RWPE2 (cell line): ENCODE data around the gene TUBGCP3.

Experiments
- ATAC-seq: fragments of 200-7000 bp; cut with Tn5 transposase; 3 replicates; pipeline ENCODE4 v1.9.1; 2021; ENCODE audit warnings: low read depth
- DNase-seq: peaks from one replicate; pipeline ENCODE4 v3.0.0-alpha.2; 2020; ENCODE audit warnings: low spot score
- H3K27ac ChIP-seq: fragments of 450-650 bp; 2 replicates; pipeline ENCODE4 v1.5.1; 2017; ENCODE audit warnings: mild to moderate bottlenecking; ENCODE audit not compliant: poor library complexity, severe bottlenecking
- H3K27me3 ChIP-seq: fragments of 250-450 bp; sonication (Bioruptor Pico); 2 replicates; pipeline ENCODE4 v1.5.1; 2021; ENCODE audit warnings: mild to moderate bottlenecking, moderate library complexity; ENCODE audit not compliant: insufficient read depth, poor library complexity, severe bottlenecking
- H3K36me3 ChIP-seq: fragments of 250-450 bp; sonication (Bioruptor Pico); 2 replicates; pipeline ENCODE4 v1.5.1; 2020; ENCODE audit warnings: low read depth, mild to moderate bottlenecking, moderate library complexity
- H3K4me1 ChIP-seq: fragments of 250-450 bp; sonication (Bioruptor Pico); 2 replicates; pipeline ENCODE4 v1.5.1; 2021; ENCODE audit warnings: mild to moderate bottlenecking, moderate library complexity; ENCODE audit not compliant: insufficient read depth, poor library complexity, severe bottlenecking
- H3K4me3 ChIP-seq: fragments of 250-450 bp; sonication (Bioruptor Pico); 2 replicates; pipeline ENCODE4 v1.5.1; 2021; ENCODE audit warnings: mild to moderate bottlenecking, moderate library complexity; ENCODE audit not compliant: severe bottlenecking
- H3K9me3 ChIP-seq: fragments of 250-450 bp; sonication (Bioruptor Pico); 2 replicates; pipeline ENCODE4 v1.5.1; 2021; ENCODE audit warnings: mild to moderate bottlenecking, moderate library complexity; ENCODE audit not compliant: severe bottlenecking
- TF ChIP-seq, protein P1 (sequence below): fragments of 450-650 bp; IDR thresholded peaks from one replicate; pipeline ENCODE4 v1.5.1; 2017; ENCODE audit warnings: mild to moderate bottlenecking, moderate library complexity; ENCODE audit not compliant: poor library complexity, severe bottlenecking

TUBGCP3 gene

DNA sequence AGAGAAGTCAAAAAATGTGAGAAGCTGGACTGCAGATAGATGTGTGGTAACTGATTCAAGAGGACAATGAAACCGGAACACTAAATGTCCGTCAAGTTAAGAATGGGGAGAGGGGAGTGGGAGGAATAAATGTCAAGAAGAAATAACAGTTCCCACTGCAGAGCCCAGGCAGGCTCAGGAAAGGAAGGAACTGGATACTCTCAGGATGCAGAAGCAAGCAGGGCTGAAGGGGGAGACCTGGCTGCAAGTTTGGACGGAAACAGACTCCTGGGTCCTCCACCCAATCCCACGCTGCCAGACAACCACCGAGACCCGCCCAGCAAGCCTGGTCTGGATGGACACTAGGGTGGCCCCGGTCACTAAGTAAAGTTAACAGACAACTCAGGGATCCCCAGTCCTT, 18.1 kb downstream of the TUBGCP3 start:
- TF ChIP-seq, protein P1, sequence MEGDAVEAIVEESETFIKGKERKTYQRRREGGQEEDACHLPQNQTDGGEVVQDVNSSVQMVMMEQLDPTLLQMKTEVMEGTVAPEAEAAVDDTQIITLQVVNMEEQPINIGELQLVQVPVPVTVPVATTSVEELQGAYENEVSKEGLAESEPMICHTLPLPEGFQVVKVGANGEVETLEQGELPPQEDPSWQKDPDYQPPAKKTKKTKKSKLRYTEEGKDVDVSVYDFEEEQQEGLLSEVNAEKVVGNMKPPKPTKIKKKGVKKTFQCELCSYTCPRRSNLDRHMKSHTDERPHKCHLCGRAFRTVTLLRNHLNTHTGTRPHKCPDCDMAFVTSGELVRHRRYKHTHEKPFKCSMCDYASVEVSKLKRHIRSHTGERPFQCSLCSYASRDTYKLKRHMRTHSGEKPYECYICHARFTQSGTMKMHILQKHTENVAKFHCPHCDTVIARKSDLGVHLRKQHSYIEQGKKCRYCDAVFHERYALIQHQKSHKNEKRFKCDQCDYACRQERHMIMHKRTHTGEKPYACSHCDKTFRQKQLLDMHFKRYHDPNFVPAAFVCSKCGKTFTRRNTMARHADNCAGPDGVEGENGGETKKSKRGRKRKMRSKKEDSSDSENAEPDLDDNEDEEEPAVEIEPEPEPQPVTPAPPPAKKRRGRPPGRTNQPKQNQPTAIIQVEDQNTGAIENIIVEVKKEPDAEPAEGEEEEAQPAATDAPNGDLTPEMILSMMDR: no peak
- Histone ChIP-seq H3K27ac (no peak overlapping the region), H3K4me3 (no peak overlapping the region), H3K4me1 (no peaks in the 10 kb centered on the region), H3K9me3 (no peaks in the 10 kb centered on the region), H3K27me3 (no peaks in the 10 kb centered on the region), H3K36me3 (peaks cover 34% of the 10 kb centered on the region)
- DNase-seq (no peak), ATAC-seq (no peak)

DNA sequence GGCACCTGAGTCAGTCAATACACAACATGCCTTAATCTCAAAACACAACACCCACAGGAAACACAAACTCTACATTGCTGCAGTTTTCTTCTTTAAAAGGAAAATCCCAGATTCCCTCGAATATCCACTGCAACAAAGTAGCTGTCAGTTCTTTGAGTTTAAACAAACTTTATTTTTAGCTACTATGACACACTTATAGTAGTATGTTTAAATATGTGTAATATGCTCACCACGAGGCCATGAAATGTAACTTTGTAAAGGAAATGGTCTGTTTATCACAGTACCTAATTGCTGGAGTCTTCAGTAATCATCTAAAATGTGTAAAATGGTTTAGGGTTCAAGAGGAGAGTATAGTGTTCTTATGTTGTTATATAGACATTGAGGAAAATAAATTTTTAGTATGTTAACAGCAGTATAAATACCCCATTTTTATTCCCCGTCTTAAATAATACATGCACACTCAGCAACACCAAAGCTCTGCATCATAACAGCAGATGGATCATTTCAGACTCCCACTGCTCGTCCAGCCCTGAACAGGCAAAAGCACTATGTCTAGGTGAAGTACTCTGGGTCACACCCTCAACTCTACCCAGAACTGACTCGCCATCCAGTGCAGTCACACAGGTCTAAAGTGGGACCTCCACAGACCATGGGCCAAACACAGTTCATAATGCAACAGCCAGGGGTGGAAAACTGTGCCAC, 20.6 kb downstream of the TUBGCP3 start:
- no peak for DNase-seq
- no peak overlapping the region for H3K4me3 ChIP-seq
- H3K27ac ChIP-seq: no peak overlapping the region
- no peaks in the 10 kb centered on the region for H3K27me3 ChIP-seq
- peaks cover 49% of the 10 kb centered on the region for H3K36me3 ChIP-seq
- no peak for ATAC-seq
- H3K4me1 ChIP-seq: no peaks in the 10 kb centered on the region
- TF ChIP-seq, protein P1: no peak
- no peaks in the 10 kb centered on the region for H3K9me3 ChIP-seq

DNA sequence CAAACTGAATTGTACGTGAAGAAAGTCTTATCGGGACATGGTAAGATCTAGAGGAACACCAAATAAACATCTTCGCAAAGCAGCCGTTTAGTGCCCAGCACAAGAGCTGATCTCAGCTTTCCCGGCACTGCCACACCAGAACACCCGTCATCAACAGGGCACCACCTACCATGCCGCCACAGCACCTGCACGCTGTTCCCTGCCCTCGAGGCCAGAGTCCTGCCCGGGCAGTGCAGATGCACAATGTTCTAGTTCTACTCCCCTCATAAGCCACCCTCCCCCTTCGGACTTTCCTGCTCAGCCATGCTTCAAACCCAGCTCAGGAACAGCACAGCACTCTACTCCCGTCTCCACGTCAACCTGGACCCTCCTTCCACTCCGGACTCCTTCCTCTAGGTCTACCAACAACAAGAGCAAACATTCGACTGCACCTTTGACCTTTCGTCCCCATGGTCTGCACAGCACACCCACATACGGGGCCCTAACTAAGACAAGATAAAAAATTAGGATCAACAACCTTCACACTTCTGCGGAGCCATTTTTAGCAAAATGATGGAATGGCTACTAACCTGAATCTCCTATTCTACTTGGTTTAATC, 25.1 kb downstream of the TUBGCP3 start:
- H3K9me3 ChIP-seq: no peaks in the 10 kb centered on the region
- ATAC-seq (no peak), DNase-seq (no peak)
- H3K36me3 ChIP-seq: peaks cover 56% of the 10 kb centered on the region
- H3K4me3 ChIP-seq: no peak overlapping the region
- H3K27ac ChIP-seq: no peak overlapping the region
- H3K4me1 ChIP-seq: no peaks in the 10 kb centered on the region
- TF ChIP-seq, protein P1: no peak
- no peaks in the 10 kb centered on the region for H3K27me3 ChIP-seq

DNA sequence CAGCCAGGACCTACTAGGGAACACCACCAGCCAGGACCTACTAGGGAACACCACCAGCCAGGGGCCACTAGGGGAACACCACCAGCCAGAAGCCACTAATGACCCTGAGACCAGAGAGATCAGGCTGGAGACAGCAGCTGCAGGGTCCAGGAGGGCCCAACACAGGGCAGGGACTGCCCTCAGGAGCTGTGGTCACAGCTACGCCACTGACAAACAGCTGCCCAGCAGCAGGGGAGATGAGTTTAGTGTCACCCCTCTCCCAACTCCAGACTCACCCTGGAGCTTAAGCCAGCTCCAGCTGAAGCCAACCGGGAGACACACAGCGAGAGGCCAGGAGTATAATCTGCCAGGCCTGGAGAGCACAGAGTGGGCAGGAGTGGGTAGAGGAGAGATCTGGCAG, 25.7 kb downstream of the TUBGCP3 start:
- no peak for ATAC-seq
- H3K27ac ChIP-seq: no peak overlapping the region
- H3K4me1 ChIP-seq: no peaks in the 10 kb centered on the region
- H3K4me3 ChIP-seq: no peak overlapping the region
- no peaks in the 10 kb centered on the region for H3K9me3 ChIP-seq
- no peak for DNase-seq
- no peaks in the 10 kb centered on the region for H3K27me3 ChIP-seq
- TF ChIP-seq, protein P1: no peak
- H3K36me3 ChIP-seq: peaks cover 59% of the 10 kb centered on the region

DNA sequence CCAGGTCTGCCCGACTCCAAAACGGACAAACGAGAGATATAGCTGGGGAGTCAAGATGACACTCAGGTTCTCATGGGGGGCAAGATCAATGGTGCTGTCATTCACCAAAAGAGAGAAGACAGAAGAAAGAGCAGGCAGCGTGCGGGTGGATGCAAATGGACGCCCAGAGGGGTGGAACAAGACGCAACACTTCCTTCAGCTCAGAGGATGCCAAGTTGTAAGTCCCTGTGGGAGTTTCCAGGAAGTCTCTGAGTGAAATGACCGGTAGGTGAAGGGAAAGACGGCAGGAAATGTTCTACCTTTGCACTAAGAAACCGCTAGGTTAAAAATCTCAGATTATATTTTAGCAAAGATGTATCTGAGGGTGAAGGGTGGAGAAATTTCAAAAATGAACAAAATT, 26.5 kb downstream of the TUBGCP3 start:
- Histone ChIP-seq H3K4me3 (no peak overlapping the region), H3K27me3 (no peaks in the 10 kb centered on the region), H3K27ac (no peak overlapping the region), H3K36me3 (peaks cover 59% of the 10 kb centered on the region), H3K4me1 (no peaks in the 10 kb centered on the region), H3K9me3 (no peaks in the 10 kb centered on the region)
- DNase-seq (no peak), ATAC-seq (no peak)
- TF ChIP-seq, protein P1: no peak
